Neural cell (in vitro differentiated cells): ENCODE measurements around the gene SLC25A11. TPM values are rescaled to one million over a fixed set of nuclear protein-coding genes. Genes with fewer than 3 reads are reported as not detected.

Experiments
- H2AFZ ChIP-seq: fragments of 200-600, 300-800 bp; sonication (generic), shearing (Covaris generic); 2 replicates; pipeline ENCODE4 v1.6.0; 2014; ENCODE audit warnings: low read depth, mild to moderate bottlenecking, antibody characterized with exemption, low read length, moderate library complexity
- H3F3A ChIP-seq: fragments of 200-600 bp; shearing (Covaris generic); 2 replicates; pipeline ENCODE4 v1.6.1; 2016; ENCODE audit warnings: mild to moderate bottlenecking, moderate library complexity, mixed read lengths, antibody characterized with exemption, low read length; ENCODE audit not compliant: insufficient read depth, poor library complexity, severe bottlenecking
- H3K27ac ChIP-seq: fragments of 200-600, 300-800 bp; sonication (generic), shearing (Covaris generic); 2 replicates; pipeline ENCODE4 v1.5.1; 2014; ENCODE audit warnings: mild to moderate bottlenecking, low read length, moderate library complexity
- H3K27me3 ChIP-seq: fragments of 300-800, 200-600 bp; sonication (generic), shearing (Covaris generic); 2 replicates; pipeline ENCODE4 v1.6.0; 2014; ENCODE audit warnings: mild to moderate bottlenecking, low read depth, low read length, moderate library complexity; ENCODE audit not compliant: insufficient read depth
- H3K36me3 ChIP-seq: fragments of 300-800, 200-600 bp; sonication (generic), shearing (Covaris generic); 2 replicates; pipeline ENCODE4 v1.5.1; 2014; ENCODE audit warnings: mild to moderate bottlenecking, antibody characterized with exemption, low read length, moderate library complexity; ENCODE audit not compliant: insufficient read depth
- H3K4me2 ChIP-seq: fragments of 300-800, 200-600 bp; sonication (generic), shearing (Covaris generic); 2 replicates; pipeline ENCODE4 v1.6.0; 2014; ENCODE audit warnings: mild to moderate bottlenecking, low read length
- H3K4me3 ChIP-seq: fragments of 300-800, 200-600 bp; sonication (generic), shearing (Covaris generic); 2 replicates; pipeline ENCODE4 v1.5.1; 2014; ENCODE audit warnings: mild to moderate bottlenecking, low read length, moderate library complexity
- H3K79me2 ChIP-seq: fragments of 200-600 bp; shearing (Covaris generic); replicated peaks from 2 replicates; pipeline ENCODE4 v1.6.0; 2014; ENCODE audit warnings: mild to moderate bottlenecking, low read length, moderate library complexity; ENCODE audit not compliant: insufficient read depth
- H3K9ac ChIP-seq: fragments of 300-800, 200-600 bp; sonication (generic), shearing (Covaris generic); 2 replicates; pipeline ENCODE4 v1.6.1; 2016; ENCODE audit warnings: mild to moderate bottlenecking, low read length, mixed read lengths
- H3K9me2 ChIP-seq: fragments of 200-600 bp; shearing (Covaris generic); 2 replicates; pipeline ENCODE4 v1.6.1; 2016; ENCODE audit warnings: mild to moderate bottlenecking, low read length, mixed read lengths; ENCODE audit not compliant: insufficient read depth
- H3K9me3 ChIP-seq: fragments of 200-600, 300-800 bp; sonication (generic), shearing (Covaris generic); 2 replicates; pipeline ENCODE4 v1.6.1; 2016; ENCODE audit warnings: mild to moderate bottlenecking, mixed run types, low read length, moderate library complexity, mixed read lengths
- H4K20me1 ChIP-seq: fragments of 200-600 bp; shearing (Covaris generic); 2 replicates; pipeline ENCODE4 v1.6.1; 2016; ENCODE audit warnings: mild to moderate bottlenecking, mixed run types; ENCODE audit not compliant: insufficient read depth
- CTCF ChIP-seq: fragments of 450-650 bp; IDR thresholded peaks from 2 replicates; pipeline ENCODE4 v1.5.1; 2014; ENCODE audit warnings: antibody characterized with exemption, mild to moderate bottlenecking, moderate library complexity; ENCODE audit not compliant: poor library complexity, severe bottlenecking
- EP300 ChIP-seq: fragments of 450-650 bp; conservative IDR thresholded peaks from 2 replicates; pipeline ENCODE4 v1.6.1; 2014; ENCODE audit warnings: antibody characterized with exemption, mild to moderate bottlenecking, moderate library complexity; ENCODE audit not compliant: poor library complexity, severe bottlenecking
- EZH2 ChIP-seq: fragments of 200-600, 300-800 bp; shearing (Covaris generic), sonication (generic); IDR thresholded peaks from 2 replicates; pipeline ENCODE4 v1.6.1; 2014; ENCODE audit warnings: antibody characterized with exemption, low read length, borderline replicate concordance, mild to moderate bottlenecking; ENCODE audit not compliant: insufficient read depth, poor library complexity, severe bottlenecking
- MXI1 ChIP-seq: fragments of 450-650 bp; conservative IDR thresholded peaks from 2 replicates; pipeline ENCODE4 v1.6.1; 2014; ENCODE audit warnings: antibody characterized with exemption, mild to moderate bottlenecking; ENCODE audit not compliant: poor library complexity, severe bottlenecking
- POLR2AphosphoS5 ChIP-seq: IDR thresholded peaks from 2 replicates; pipeline ENCODE4 v1.6.1; 2012
- RAD21 ChIP-seq: fragments of 450-650 bp; conservative IDR thresholded peaks from 2 replicates; pipeline ENCODE4 v1.6.1; 2014; ENCODE audit warnings: antibody characterized with exemption, mild to moderate bottlenecking, moderate library complexity
- SMC3 ChIP-seq: fragments of 450-650 bp; conservative IDR thresholded peaks from 2 replicates; pipeline ENCODE4 v1.6.1; 2014; ENCODE audit warnings: antibody characterized with exemption, mild to moderate bottlenecking, moderate library complexity; ENCODE audit not compliant: poor library complexity
- TAF1 ChIP-seq: IDR thresholded peaks from 2 replicates; pipeline ENCODE4 v1.6.1; 2012; ENCODE audit warnings: low read depth
- polyA plus RNA-seq: library from polyadenylated mRNA; depleted of rRNA; stranded (reverse); fragments of >200 nt; gene quantifications from 2 replicates; pipeline ENCODE4 v1.2.3, GENCODE V29; 2014

Gene SLC25A11
- polyA plus RNA-seq, 1 donor from 2014 or later, result 172 TPM

GRCh38 chr17:4973256-4974114, 33.6 kb upstream of the SLC25A11 start:
- Histone ChIP-seq H3K4me2 (no peak overlapping the region), H3K4me3 (no peak overlapping the region), H3K27me3 (no peaks in the 10 kb centered on the region), H3K9me2 (no peaks in the 10 kb centered on the region), H3K36me3 (no peaks in the 10 kb centered on the region), H3F3A (no peaks in the 10 kb centered on the region), H3K9me3 (no peaks in the 10 kb centered on the region), H3K27ac (no peak overlapping the region), H3K79me2 (no peaks in the 10 kb centered on the region), H2AFZ (no peak overlapping the region), H3K9ac (no peak overlapping the region), H4K20me1 (no peaks in the 10 kb centered on the region)
- TF ChIP-seq SMC3 (no peak), MXI1 (no peak), CTCF (no peak), EZH2 (no peak), POLR2AphosphoS5 (no peak)

GRCh38 chr17:4972752-4973151, 32.9 kb upstream of the SLC25A11 start:
- Histone ChIP-seq H3F3A (peaks cover 3% of the 10 kb centered on the region), H3K27me3 (no peaks in the 10 kb centered on the region), H3K4me3 (no peak overlapping the region), H3K9ac (no peak overlapping the region), H3K27ac (no peak overlapping the region), H3K9me2 (no peaks in the 10 kb centered on the region), H3K79me2 (no peaks in the 10 kb centered on the region), H4K20me1 (no peaks in the 10 kb centered on the region), H3K9me3 (no peaks in the 10 kb centered on the region), H3K4me2 (no peak overlapping the region), H3K36me3 (no peaks in the 10 kb centered on the region), H2AFZ (no peak overlapping the region)
- TF ChIP-seq RAD21, result no peak

GRCh38 chr17:4972322-4972721, 32.5 kb upstream of the SLC25A11 start:
- Histone ChIP-seq H3F3A (peaks cover 3% of the 10 kb centered on the region), H3K9me3 (no peaks in the 10 kb centered on the region), H3K9ac (no peak overlapping the region), H3K27me3 (no peaks in the 10 kb centered on the region), H4K20me1 (no peaks in the 10 kb centered on the region), H3K36me3 (no peaks in the 10 kb centered on the region), H3K4me3 (no peak overlapping the region), H2AFZ (no peak overlapping the region), H3K4me2 (no peak overlapping the region), H3K27ac (no peak overlapping the region), H3K9me2 (no peaks in the 10 kb centered on the region), H3K79me2 (no peaks in the 10 kb centered on the region)
- TF ChIP-seq EP300, result no peak
- no peak for TF ChIP-seq POLR2AphosphoS5
- TF ChIP-seq TAF1, result no peak
